ENCODE measurements around the gene DPYSL5. TPM values are rescaled to one million over a fixed set of nuclear protein-coding genes. Genes with fewer than 3 reads are reported as not detected.

The DPYSL5 gene
- total and polyA plus RNA-seq, 4 donors = not detected

DNA sequence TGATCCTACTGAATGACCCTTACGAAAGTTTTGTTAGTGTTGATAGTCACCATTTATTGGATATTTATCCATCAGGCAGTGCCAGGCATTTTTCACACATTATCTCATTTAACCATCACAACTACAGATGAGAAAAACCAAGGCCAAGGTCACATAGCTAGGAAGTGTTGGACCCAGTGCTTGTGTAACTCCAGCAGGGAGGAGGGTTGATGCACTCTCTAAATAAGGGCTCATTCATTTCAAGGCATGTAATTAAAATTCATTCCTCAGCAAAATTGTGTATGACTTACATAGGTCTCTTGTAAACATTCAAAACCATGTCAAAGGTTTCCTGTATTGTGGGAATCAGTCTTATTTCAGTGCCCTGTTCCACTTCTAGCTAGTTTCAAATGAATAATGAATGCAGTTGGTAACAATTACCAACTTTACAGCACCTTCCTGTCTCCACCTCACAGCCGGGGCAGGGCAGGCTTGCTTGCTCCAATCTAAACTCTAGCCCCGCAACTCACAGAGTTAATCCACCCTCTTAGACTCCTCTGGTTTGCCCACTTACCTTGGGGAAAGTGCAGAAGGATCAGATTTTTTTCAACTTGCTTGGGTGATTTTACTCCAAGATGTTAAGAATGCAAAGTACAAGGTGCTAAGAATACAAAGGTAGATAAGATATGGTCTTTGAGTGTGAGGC lies 116.7 kb downstream of the DPYSL5 start:
- WGBS = 77% methylated on average over 3 of the region's 3 CpGs
- no peak overlapping the region for H3K4me3 ChIP-seq (ENCODE audit: low read depth in 1 of 3, low read length in 3 of 3)
- H3K27ac ChIP-seq (ENCODE audit: low read depth in 1 of 2, low read length in 2 of 2) = no peak overlapping the region
- no peaks in the 10 kb centered on the region for H3K27me3 ChIP-seq (ENCODE audit: control insufficient read depth in 4 of 4, insufficient read depth in 4 of 4, low read length in 3 of 4)
- no peak for DNase-seq (ENCODE audit: low spot score)
- H3K4me1 ChIP-seq (ENCODE audit: control insufficient read depth in 4 of 4, insufficient read depth in 4 of 4, low read length in 3 of 4) = peaks cover 0 to 4% (median 2%) of the 10 kb centered on the region in 4 donors
- H3K36me3 ChIP-seq (ENCODE audit: control insufficient read depth in 4 of 4, insufficient read depth in 3 of 4, low read depth in 1 of 4, low read length in 3 of 4) = no peaks in the 10 kb centered on the region
- H3K9me3 ChIP-seq (ENCODE audit: control insufficient read depth in 4 of 4, low read length in 3 of 4) = no peaks in the 10 kb centered on the region
- TF ChIP-seq NR2F2 (IDR thresholded peaks at IDR 0.05) (no peak), TAF1 (conservative IDR thresholded peaks at IDR 0.05) (no peak), RAD21 (IDR thresholded peaks at IDR 0.05) (no peak), YY1 (IDR thresholded peaks at IDR 0.05) (no peak), RXRA (IDR thresholded peaks at IDR 0.05) (no peak), FOXA1 (IDR thresholded peaks at IDR 0.05) (no peak), GABPA (IDR thresholded peaks at IDR 0.05 in 1 of 2, conservative IDR thresholded peaks at IDR 0.05 in 1 of 2) (no peak), HNF4A (conservative IDR thresholded peaks at IDR 0.05) (no peak), EGR1 (IDR thresholded peaks at IDR 0.05; ENCODE audit: low read depth in 2 of 2) (no peak), JUND (IDR thresholded peaks at IDR 0.05) (no peak)
- TF ChIP-seq, protein P1, sequence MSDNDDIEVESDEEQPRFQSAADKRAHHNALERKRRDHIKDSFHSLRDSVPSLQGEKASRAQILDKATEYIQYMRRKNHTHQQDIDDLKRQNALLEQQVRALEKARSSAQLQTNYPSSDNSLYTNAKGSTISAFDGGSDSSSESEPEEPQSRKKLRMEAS (IDR thresholded peaks at IDR 0.05) = no peak
- TF ChIP-seq, protein P2, sequence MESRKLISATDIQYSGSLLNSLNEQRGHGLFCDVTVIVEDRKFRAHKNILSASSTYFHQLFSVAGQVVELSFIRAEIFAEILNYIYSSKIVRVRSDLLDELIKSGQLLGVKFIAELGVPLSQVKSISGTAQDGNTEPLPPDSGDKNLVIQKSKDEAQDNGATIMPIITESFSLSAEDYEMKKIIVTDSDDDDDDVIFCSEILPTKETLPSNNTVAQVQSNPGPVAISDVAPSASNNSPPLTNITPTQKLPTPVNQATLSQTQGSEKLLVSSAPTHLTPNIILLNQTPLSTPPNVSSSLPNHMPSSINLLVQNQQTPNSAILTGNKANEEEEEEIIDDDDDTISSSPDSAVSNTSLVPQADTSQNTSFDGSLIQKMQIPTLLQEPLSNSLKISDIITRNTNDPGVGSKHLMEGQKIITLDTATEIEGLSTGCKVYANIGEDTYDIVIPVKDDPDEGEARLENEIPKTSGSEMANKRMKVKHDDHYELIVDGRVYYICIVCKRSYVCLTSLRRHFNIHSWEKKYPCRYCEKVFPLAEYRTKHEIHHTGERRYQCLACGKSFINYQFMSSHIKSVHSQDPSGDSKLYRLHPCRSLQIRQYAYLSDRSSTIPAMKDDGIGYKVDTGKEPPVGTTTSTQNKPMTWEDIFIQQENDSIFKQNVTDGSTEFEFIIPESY (IDR thresholded peaks at IDR 0.05) = no peak
- TF ChIP-seq, protein P3, sequence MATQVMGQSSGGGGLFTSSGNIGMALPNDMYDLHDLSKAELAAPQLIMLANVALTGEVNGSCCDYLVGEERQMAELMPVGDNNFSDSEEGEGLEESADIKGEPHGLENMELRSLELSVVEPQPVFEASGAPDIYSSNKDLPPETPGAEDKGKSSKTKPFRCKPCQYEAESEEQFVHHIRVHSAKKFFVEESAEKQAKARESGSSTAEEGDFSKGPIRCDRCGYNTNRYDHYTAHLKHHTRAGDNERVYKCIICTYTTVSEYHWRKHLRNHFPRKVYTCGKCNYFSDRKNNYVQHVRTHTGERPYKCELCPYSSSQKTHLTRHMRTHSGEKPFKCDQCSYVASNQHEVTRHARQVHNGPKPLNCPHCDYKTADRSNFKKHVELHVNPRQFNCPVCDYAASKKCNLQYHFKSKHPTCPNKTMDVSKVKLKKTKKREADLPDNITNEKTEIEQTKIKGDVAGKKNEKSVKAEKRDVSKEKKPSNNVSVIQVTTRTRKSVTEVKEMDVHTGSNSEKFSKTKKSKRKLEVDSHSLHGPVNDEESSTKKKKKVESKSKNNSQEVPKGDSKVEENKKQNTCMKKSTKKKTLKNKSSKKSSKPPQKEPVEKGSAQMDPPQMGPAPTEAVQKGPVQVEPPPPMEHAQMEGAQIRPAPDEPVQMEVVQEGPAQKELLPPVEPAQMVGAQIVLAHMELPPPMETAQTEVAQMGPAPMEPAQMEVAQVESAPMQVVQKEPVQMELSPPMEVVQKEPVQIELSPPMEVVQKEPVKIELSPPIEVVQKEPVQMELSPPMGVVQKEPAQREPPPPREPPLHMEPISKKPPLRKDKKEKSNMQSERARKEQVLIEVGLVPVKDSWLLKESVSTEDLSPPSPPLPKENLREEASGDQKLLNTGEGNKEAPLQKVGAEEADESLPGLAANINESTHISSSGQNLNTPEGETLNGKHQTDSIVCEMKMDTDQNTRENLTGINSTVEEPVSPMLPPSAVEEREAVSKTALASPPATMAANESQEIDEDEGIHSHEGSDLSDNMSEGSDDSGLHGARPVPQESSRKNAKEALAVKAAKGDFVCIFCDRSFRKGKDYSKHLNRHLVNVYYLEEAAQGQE (IDR thresholded peaks at IDR 0.05) = no peak
- no peak overlapping the region for H3K9ac ChIP-seq (ENCODE audit: low read depth in 1 of 2, low read length in 2 of 2)

DNA sequence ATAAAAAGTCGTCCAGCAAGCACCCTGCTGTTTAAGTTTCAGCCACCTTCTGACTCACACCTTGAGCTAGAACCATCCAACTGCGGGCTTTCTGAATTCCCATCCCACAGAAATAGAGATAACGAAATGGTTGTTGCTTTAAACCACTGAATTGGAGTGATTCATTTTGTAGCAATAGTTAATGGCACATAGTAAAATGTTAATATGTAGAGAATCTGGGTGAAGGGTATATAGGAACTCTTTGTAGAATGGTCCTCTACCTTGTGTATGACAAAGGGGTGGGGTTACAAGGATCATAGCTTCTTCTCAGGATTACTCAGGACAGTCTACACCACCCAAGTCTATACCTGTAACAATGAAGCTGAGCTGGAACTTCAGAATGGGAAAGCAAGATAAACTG lies 120.1 kb downstream of the DPYSL5 start:
- Histone ChIP-seq H3K27ac (ENCODE audit: low read depth in 1 of 2, low read length in 2 of 2) (no peak overlapping the region), H3K4me3 (ENCODE audit: low read depth in 1 of 3, low read length in 3 of 3) (no peak overlapping the region), H3K27me3 (ENCODE audit: control insufficient read depth in 4 of 4, insufficient read depth in 4 of 4, low read length in 3 of 4) (no peaks in the 10 kb centered on the region), H3K4me1 (ENCODE audit: control insufficient read depth in 4 of 4, insufficient read depth in 4 of 4, low read length in 3 of 4) (peaks cover 6 to 24% (median 19%) of the 10 kb centered on the region in 4 donors), H3K9me3 (ENCODE audit: control insufficient read depth in 4 of 4, low read length in 3 of 4) (no peaks in the 10 kb centered on the region), H3K36me3 (ENCODE audit: control insufficient read depth in 4 of 4, insufficient read depth in 3 of 4, low read depth in 1 of 4, low read length in 3 of 4) (no peaks in the 10 kb centered on the region), H3K9ac (ENCODE audit: low read depth in 1 of 2, low read length in 2 of 2) (no peak overlapping the region)
- no peak for TF ChIP-seq FOXA1 (IDR thresholded peaks at IDR 0.05)
- no peak for TF ChIP-seq EGR1 (IDR thresholded peaks at IDR 0.05; ENCODE audit: low read depth in 2 of 2)
- TF ChIP-seq NR2F2 (IDR thresholded peaks at IDR 0.05) = no peak
- TF ChIP-seq FOXA2 (IDR thresholded peaks at IDR 0.05) = no peak
- TF ChIP-seq YY1 (IDR thresholded peaks at IDR 0.05) = no peak
- TF ChIP-seq, protein P1 (IDR thresholded peaks at IDR 0.05) = no peak
- TF ChIP-seq, protein P3 (IDR thresholded peaks at IDR 0.05) = no peak
- TF ChIP-seq JUND (IDR thresholded peaks at IDR 0.05) = no peak
- no peak for TF ChIP-seq RXRA (IDR thresholded peaks at IDR 0.05)
- TF ChIP-seq HNF4A (conservative IDR thresholded peaks at IDR 0.05) = no peak
- TF ChIP-seq TAF1 (conservative IDR thresholded peaks at IDR 0.05) = no peak
- no peak for TF ChIP-seq SP1 (IDR thresholded peaks at IDR 0.05)
- TF ChIP-seq, protein P2 (IDR thresholded peaks at IDR 0.05) = no peak
- WGBS = 77% methylated on average over 3 of the region's 3 CpGs
- DNase-seq (ENCODE audit: low spot score) = no peak

Data from liver (tissue), 9 donors.